ENCODE results near the gene BTG3. TPM values are rescaled to one million over a fixed set of nuclear protein-coding genes. Genes with fewer than 3 reads are reported as not detected.

BTG3 gene
- total RNA-seq = 10 to 100 TPM in 3 of 4 donors, 1 to 10 TPM in 1; 9.9 to 16.5 (median 14.9) TPM

GRCh38 chr21:17612565-17613241 lies at the start of gene BTG3:
Gene BTG3, minus strand, starts transcription at chr21:17612901. Its CDS starts 3,757 bp downstream, at chr21:17609144.
- Histone ChIP-seq H3K36me3 (no peaks in the 10 kb centered on the region), H3K9me3 (no peaks in the 10 kb centered on the region), H3K27ac (peak within 1 kb of the TSS; percentile 73 to 84 (median 80)), H3K27me3 (no peaks in the 10 kb centered on the region), H3K4me3 (peak within 1 kb of the TSS; percentile 59 to 75 (median 70)), H3K4me1 (peaks cover 0 to 11% (median 5%) of the 10 kb centered on the region in 4 donors)
- DNase-seq = peak; percentile 75 to 89 (median 83)
- TF ChIP-seq, protein P1, sequence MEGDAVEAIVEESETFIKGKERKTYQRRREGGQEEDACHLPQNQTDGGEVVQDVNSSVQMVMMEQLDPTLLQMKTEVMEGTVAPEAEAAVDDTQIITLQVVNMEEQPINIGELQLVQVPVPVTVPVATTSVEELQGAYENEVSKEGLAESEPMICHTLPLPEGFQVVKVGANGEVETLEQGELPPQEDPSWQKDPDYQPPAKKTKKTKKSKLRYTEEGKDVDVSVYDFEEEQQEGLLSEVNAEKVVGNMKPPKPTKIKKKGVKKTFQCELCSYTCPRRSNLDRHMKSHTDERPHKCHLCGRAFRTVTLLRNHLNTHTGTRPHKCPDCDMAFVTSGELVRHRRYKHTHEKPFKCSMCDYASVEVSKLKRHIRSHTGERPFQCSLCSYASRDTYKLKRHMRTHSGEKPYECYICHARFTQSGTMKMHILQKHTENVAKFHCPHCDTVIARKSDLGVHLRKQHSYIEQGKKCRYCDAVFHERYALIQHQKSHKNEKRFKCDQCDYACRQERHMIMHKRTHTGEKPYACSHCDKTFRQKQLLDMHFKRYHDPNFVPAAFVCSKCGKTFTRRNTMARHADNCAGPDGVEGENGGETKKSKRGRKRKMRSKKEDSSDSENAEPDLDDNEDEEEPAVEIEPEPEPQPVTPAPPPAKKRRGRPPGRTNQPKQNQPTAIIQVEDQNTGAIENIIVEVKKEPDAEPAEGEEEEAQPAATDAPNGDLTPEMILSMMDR (IDR thresholded peaks at IDR 0.05) = no peak
- TF ChIP-seq POLR2A (IDR thresholded peaks at IDR 0.05) = peak; percentile 78 to 83

DNA sequence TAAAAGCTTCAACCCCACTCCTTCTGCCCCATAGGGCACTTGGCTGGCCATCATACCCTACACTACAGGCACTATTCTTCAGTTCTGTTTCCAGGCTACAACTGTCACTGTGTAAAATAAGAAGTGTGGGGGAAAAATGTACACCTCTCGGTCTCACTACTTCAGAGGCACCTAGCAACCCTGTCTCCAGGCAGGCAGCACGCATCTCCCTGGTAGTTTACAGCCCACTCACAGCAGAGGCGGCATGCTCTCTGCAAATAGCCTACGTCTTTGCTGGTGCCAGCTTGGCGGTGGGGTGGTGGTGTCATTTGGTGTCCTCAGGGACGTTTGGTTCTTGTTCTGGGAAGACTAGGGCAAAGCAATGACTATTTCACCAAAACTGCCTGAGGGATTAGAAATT lies 48.2 kb upstream of the BTG3 start:
- H3K27ac ChIP-seq = no peak overlapping the region
- TF ChIP-seq POLR2A (IDR thresholded peaks at IDR 0.05) = no peak
- TF ChIP-seq, protein P1 (IDR thresholded peaks at IDR 0.05) = no peak
- H3K36me3 ChIP-seq = no peaks in the 10 kb centered on the region
- no peak for DNase-seq
- no peaks in the 10 kb centered on the region for H3K4me1 ChIP-seq
- H3K27me3 ChIP-seq = no peaks in the 10 kb centered on the region
- no peak overlapping the region for H3K4me3 ChIP-seq
- no peaks in the 10 kb centered on the region for H3K9me3 ChIP-seq

- no peak for DNase-seq
- Histone ChIP-seq H3K4me1 (no peaks in the 10 kb centered on the region), H3K36me3 (no peaks in the 10 kb centered on the region), H3K27me3 (no peaks in the 10 kb centered on the region), H3K4me3 (no peak overlapping the region), H3K9me3 (no peaks in the 10 kb centered on the region), H3K27ac (no peak overlapping the region)
- TF ChIP-seq, protein P1 (IDR thresholded peaks at IDR 0.05) = no peak
- TF ChIP-seq POLR2A (IDR thresholded peaks at IDR 0.05) = no peak
Measured at GRCh38 chr21:17660452-17660851, 47.8 kb upstream of the BTG3 start.

DNA sequence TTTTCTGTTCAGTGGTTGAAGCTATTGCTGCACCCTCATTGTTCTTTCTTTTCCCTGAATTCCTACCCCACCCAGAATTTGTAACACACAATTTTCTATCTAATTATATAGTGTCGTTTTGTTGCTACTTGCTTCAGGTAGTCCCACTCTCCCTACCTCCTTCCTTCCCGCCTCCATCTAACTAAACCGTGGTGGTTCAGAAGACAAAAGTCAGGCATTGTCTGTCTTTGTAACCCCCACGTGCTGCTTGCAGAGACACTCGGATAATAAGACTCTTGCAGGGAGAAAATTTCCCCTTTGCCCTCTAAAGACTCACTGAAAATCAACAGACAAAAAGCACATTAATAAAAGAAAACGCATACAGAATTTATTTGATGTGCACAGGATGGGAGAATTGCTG lies 46.2 kb upstream of the BTG3 start:
- Histone ChIP-seq H3K27me3 (no peaks in the 10 kb centered on the region), H3K9me3 (no peaks in the 10 kb centered on the region), H3K27ac (no peak overlapping the region), H3K4me3 (no peak overlapping the region), H3K4me1 (no peaks in the 10 kb centered on the region), H3K36me3 (no peaks in the 10 kb centered on the region)
- TF ChIP-seq, protein P1 (IDR thresholded peaks at IDR 0.05) = no peak
- TF ChIP-seq POLR2A (IDR thresholded peaks at IDR 0.05) = no peak
- DNase-seq = no peak

DNA sequence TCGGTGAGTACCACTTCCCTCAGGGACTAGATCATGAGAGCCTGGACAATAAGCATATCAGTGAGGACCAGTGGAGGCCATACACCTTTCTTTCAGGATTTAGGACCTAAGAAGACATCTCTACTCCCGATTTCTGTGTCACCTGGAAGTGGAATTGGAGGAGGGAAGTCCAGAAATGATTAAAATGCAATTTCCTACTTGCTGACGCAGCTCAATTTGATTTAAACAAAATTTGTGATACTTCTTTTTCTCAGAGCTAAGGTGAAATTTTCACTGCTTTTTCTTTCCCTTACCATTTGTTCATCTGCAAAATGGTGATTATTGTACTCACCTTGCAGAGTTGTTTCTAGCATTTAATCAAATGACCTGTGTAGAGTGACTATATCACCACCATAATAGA lies 38.8 kb upstream of the BTG3 start:
- Histone ChIP-seq H3K4me3 (no peak overlapping the region), H3K4me1 (no peaks in the 10 kb centered on the region), H3K27ac (no peak overlapping the region), H3K27me3 (no peaks in the 10 kb centered on the region), H3K36me3 (no peaks in the 10 kb centered on the region), H3K9me3 (no peaks in the 10 kb centered on the region)
- no peak for DNase-seq
- no peak for TF ChIP-seq POLR2A (IDR thresholded peaks at IDR 0.05)

- H3K4me3 ChIP-seq = no peak overlapping the region
- no peak for DNase-seq
- TF ChIP-seq, protein P1 (IDR thresholded peaks at IDR 0.05) = no peak
- no peak for TF ChIP-seq POLR2A (IDR thresholded peaks at IDR 0.05)
Measured at GRCh38 chr21:17650292-17650691, 37.6 kb upstream of the BTG3 start.

More at GRCh38 chr21:17650292-17650691, 37.6 kb upstream of the BTG3 start:
- no peaks in the 10 kb centered on the region for H3K36me3 ChIP-seq
- H3K27me3 ChIP-seq = no peaks in the 10 kb centered on the region
- H3K9me3 ChIP-seq = no peaks in the 10 kb centered on the region
- no peaks in the 10 kb centered on the region for H3K4me1 ChIP-seq
- no peak overlapping the region for H3K27ac ChIP-seq

All from Peyer's patch (tissue), 4 donors.